Endothelial cell (in vitro differentiated cells): ENCODE data around the gene HINT2. TPM values are rescaled to one million over a fixed set of nuclear protein-coding genes. Genes with fewer than 3 reads are reported as not detected.

ENCODE experiments used
- DNase-seq: peaks from one replicate; pipeline ENCODE4 v3.0.0; 2021; ENCODE audit warnings: low spot score
- H3K27ac Mint-ChIP-seq: one replicate; pipeline ENCODE4 v1.8.0; 2021; ENCODE audit warnings: mixed read lengths, inconsistent platforms; ENCODE audit not compliant: unreplicated experiment
- H3K27me3 Mint-ChIP-seq: one replicate; pipeline ENCODE4 v1.8.0; 2021; ENCODE audit warnings: mild to moderate bottlenecking, moderate library complexity, mixed read lengths, inconsistent platforms; ENCODE audit not compliant: unreplicated experiment
- H3K36me3 Mint-ChIP-seq: one replicate; pipeline ENCODE4 v1.8.0; 2021; ENCODE audit warnings: mild to moderate bottlenecking, low read depth, mixed read lengths, inconsistent platforms; ENCODE audit not compliant: unreplicated experiment
- H3K4me1 Mint-ChIP-seq: one replicate; pipeline ENCODE4 v1.8.0; 2021; ENCODE audit warnings: mild to moderate bottlenecking, mixed read lengths, inconsistent platforms; ENCODE audit not compliant: unreplicated experiment
- H3K4me3 Mint-ChIP-seq: one replicate; pipeline ENCODE4 v1.8.0; 2021; ENCODE audit warnings: mild to moderate bottlenecking, mixed read lengths, inconsistent platforms; ENCODE audit not compliant: unreplicated experiment
- H3K9me3 Mint-ChIP-seq: one replicate; pipeline ENCODE4 v1.8.0; 2021; ENCODE audit warnings: mixed read lengths, inconsistent platforms; ENCODE audit not compliant: unreplicated experiment
- total RNA-seq: library from RNA; stranded (reverse); fragmentation: NEBNext Ultra II Directional; extraction: Animal tissue kit (Norgen Biotek cat#: 25700); gene quantifications from one replicate; pipeline ENCODE4 v1.2.1, GENCODE V29; 2021; ENCODE audit not compliant: unreplicated experiment
- TF ChIP-seq, protein P1 (sequence below): fragments of 200-600 bp; sonication (generic); IDR thresholded peaks from one replicate; pipeline ENCODE4 v1.5.0; 2021; ENCODE audit warnings: antibody characterized with exemption; ENCODE audit not compliant: unreplicated experiment

HINT2 gene
- total RNA-seq, 1 donor from 2014 or later = 43.3 TPM

GRCh38 chr9:35834260-35835215 lies 19.7 kb upstream of the HINT2 start:
- H3K4me1 Mint-ChIP-seq = peaks cover 39% of the 10 kb centered on the region
- DNase-seq = no peak
- H3K36me3 Mint-ChIP-seq = peaks cover 8% of the 10 kb centered on the region
- H3K4me3 Mint-ChIP-seq = peak overlapping the region; percentile 68
- peak overlapping the region; percentile 19 for H3K27ac Mint-ChIP-seq
- H3K27me3 Mint-ChIP-seq = peaks cover 22% of the 10 kb centered on the region
- H3K9me3 Mint-ChIP-seq = no peaks in the 10 kb centered on the region
- TF ChIP-seq, protein P1, sequence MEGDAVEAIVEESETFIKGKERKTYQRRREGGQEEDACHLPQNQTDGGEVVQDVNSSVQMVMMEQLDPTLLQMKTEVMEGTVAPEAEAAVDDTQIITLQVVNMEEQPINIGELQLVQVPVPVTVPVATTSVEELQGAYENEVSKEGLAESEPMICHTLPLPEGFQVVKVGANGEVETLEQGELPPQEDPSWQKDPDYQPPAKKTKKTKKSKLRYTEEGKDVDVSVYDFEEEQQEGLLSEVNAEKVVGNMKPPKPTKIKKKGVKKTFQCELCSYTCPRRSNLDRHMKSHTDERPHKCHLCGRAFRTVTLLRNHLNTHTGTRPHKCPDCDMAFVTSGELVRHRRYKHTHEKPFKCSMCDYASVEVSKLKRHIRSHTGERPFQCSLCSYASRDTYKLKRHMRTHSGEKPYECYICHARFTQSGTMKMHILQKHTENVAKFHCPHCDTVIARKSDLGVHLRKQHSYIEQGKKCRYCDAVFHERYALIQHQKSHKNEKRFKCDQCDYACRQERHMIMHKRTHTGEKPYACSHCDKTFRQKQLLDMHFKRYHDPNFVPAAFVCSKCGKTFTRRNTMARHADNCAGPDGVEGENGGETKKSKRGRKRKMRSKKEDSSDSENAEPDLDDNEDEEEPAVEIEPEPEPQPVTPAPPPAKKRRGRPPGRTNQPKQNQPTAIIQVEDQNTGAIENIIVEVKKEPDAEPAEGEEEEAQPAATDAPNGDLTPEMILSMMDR = no peak

DNA sequence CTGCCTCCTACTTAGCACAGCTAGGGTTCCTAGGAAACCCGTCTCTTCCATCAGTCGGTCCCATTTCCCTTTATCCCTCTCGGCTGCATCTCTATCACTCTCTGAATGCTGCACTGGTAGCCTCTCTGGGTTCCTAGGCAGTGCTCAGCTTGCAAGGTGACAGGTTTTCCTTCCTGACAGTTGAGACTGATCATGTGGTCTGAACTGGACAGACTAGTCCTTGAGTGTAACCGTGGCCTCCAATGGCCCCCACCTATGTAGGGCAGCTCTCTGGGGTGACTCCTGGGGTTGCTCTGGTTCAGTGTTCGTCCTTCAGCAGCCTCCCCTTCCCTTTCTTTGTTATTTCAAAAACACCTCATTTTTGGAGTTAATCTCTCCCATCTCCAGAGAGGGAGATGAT lies 18.0 kb upstream of the HINT2 start:
- H3K27me3 Mint-ChIP-seq = peaks cover 28% of the 10 kb centered on the region
- no peak for DNase-seq
- TF ChIP-seq, protein P1 = no peak
- no peaks in the 10 kb centered on the region for H3K9me3 Mint-ChIP-seq
- no peak overlapping the region for H3K27ac Mint-ChIP-seq
- peaks cover 8% of the 10 kb centered on the region for H3K36me3 Mint-ChIP-seq
- H3K4me3 Mint-ChIP-seq = no peak overlapping the region
- peaks cover 48% of the 10 kb centered on the region for H3K4me1 Mint-ChIP-seq

GRCh38 chr9:35831040-35831439 lies 16.2 kb upstream of the HINT2 start:
- Mint-ChIP-seq H3K4me1 (peaks cover 39% of the 10 kb centered on the region), H3K9me3 (no peaks in the 10 kb centered on the region), H3K4me3 (no peak overlapping the region), H3K27ac (no peak overlapping the region), H3K27me3 (peaks cover 30% of the 10 kb centered on the region), H3K36me3 (peaks cover 8% of the 10 kb centered on the region)
- TF ChIP-seq, protein P1 = no peak
- DNase-seq = no peak

DNA sequence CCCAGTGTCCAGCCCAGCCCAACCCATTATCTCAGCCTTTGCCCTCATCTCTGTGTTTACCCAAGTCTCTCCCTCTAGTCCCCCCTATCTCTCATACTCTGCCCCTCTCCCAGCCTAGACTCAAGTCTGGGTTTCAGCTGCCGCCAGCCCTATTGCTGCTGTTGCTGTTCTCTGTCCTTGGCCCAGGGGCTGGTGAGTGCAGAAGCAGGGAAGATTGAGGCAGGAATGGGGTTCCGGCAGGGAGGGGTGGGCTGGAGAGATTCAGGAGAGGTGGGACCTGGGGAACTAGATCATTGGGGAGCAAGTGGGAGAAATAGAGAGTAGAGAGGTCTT lies 14.9 kb upstream of the HINT2 start:
- H3K9me3 Mint-ChIP-seq = no peaks in the 10 kb centered on the region
- peaks cover 11% of the 10 kb centered on the region for H3K36me3 Mint-ChIP-seq
- TF ChIP-seq, protein P1 = no peak
- H3K4me1 Mint-ChIP-seq = peaks cover 28% of the 10 kb centered on the region
- peak overlapping the region; percentile 72 for H3K27ac Mint-ChIP-seq
- peak overlapping the region; percentile 90 for H3K4me3 Mint-ChIP-seq
- DNase-seq = no peak
- H3K27me3 Mint-ChIP-seq = peaks cover 28% of the 10 kb centered on the region
